SK-N-MC (cell line): ENCODE data around the gene ANKS3.

Experiments used
- EZH2 ChIP-seq: fragments of 200-600 bp; sonication (generic); IDR thresholded peaks from one replicate; pipeline ENCODE4 v1.6.1; 2017; ENCODE audit warnings: antibody characterized with exemption
- FOXP2 ChIP-seq: optimal IDR thresholded peaks from 2 replicates; pipeline ENCODE3; 2011; ENCODE audit warnings: mild to moderate bottlenecking, moderate library complexity; ENCODE audit not compliant: insufficient read depth; ENCODE audit errors: extremely low read length, control extremely low read depth
- POLR2AphosphoS5 ChIP-seq: IDR thresholded peaks from 2 replicates; pipeline ENCODE4 v1.6.1; 2012; ENCODE audit warnings: mild to moderate bottlenecking, low read depth, low read length, borderline replicate concordance

- TF ChIP-seq POLR2AphosphoS5, result no peak
- TF ChIP-seq EZH2, result no peak
- no peak for TF ChIP-seq FOXP2
Measured at GRCh38 chr16:4663777-4664465, 70.2 kb downstream of the ANKS3 start.
